HG03378 (cell line): Measurements from ENCODE around the gene NEIL3.
"Not testable (repeated sequence)": the region's sequence is repeated elsewhere in the genome, so short reads cannot be mapped to it uniquely, and the experiment has no call there.

Experiments
- ATAC-seq: cut with Tn5 transposase; IDR thresholded peaks from one replicate; pipeline ENCODE4 v1.9.1; 2021; ENCODE audit warnings: mild to moderate bottlenecking, moderate library complexity; ENCODE audit not compliant: unreplicated experiment

NEIL3 gene

GRCh38 chr4:177301126-177301639 is 8.5 kb upstream of the NEIL3 start:
- no peak for ATAC-seq

GRCh38 chr4:177302371-177303100 is 7.1 kb upstream of the NEIL3 start:
- ATAC-seq, result no peak

- ATAC-seq, result no peak
These were observed 5.6 kb upstream of the NEIL3 start for GRCh38 chr4:177304094-177304493.

GRCh38 chr4:177304864-177305263 is 4.8 kb upstream of the NEIL3 start:
- not testable (repeated sequence) for ATAC-seq

- no peak for ATAC-seq
These were observed 1.5 kb upstream of the NEIL3 start for GRCh38 chr4:177308125-177308524.

- no peak for ATAC-seq
These were observed 690 bp upstream of the NEIL3 start for GRCh38 chr4:177308847-177309521.

- no peak for ATAC-seq
These were observed 1.9 kb downstream of the NEIL3 start for GRCh38 chr4:177311589-177311988.

- no peak for ATAC-seq
These were observed 3.6 kb downstream of the NEIL3 start for GRCh38 chr4:177313263-177313662.

GRCh38 chr4:177315767-177316464 is 6.2 kb downstream of the NEIL3 start:
- ATAC-seq, result peak; percentile 55

GRCh38 chr4:177320721-177321120 is 11.0 kb downstream of the NEIL3 start:
- ATAC-seq, result no peak

- ATAC-seq, result no peak
These were observed 12.0 kb downstream of the NEIL3 start for GRCh38 chr4:177321647-177322046.

GRCh38 chr4:177322266-177322665 is 12.6 kb downstream of the NEIL3 start:
- no peak for ATAC-seq

- ATAC-seq, result no peak
These were observed 13.2 kb downstream of the NEIL3 start for GRCh38 chr4:177322881-177323280.

GRCh38 chr4:177323416-177323815 is 13.7 kb downstream of the NEIL3 start:
- ATAC-seq, result no peak

GRCh38 chr4:177332119-177332518 is 22.4 kb downstream of the NEIL3 start:
- no peak for ATAC-seq

- ATAC-seq, result peak; percentile 99
These were observed 30.1 kb downstream of the NEIL3 start for GRCh38 chr4:177339477-177340374.

- no peak for ATAC-seq
These were observed 38.7 kb downstream of the NEIL3 start for GRCh38 chr4:177348348-177348747.

GRCh38 chr4:177349191-177349590 is 39.5 kb downstream of the NEIL3 start:
- ATAC-seq, result no peak

GRCh38 chr4:177351622-177352244 is 42.1 kb downstream of the NEIL3 start:
- no peak for ATAC-seq

- ATAC-seq, result no peak
These were observed 46.5 kb downstream of the NEIL3 start for GRCh38 chr4:177356206-177356605.
